Coronary artery (tissue), 2 donors: Measurements from ENCODE around the gene MYCBP2.

Experiments
- DNase-seq: peaks from one replicate; pipeline ENCODE4 v3.0.0-alpha.2; 2017; ENCODE audit warnings: low spot score
- H3K27ac ChIP-seq, 2 donors: fragments of 200-600 bp; sonication (generic); one replicate each; pipeline ENCODE4 v1.5.1; 2016 to 2019
- H3K4me3 ChIP-seq: fragments of 200-600 bp; sonication (generic); 2 replicates; pipeline ENCODE4 v1.5.1; 2016; ENCODE audit warnings: mild to moderate bottlenecking, moderate library complexity
- CTCF ChIP-seq: fragments of 200-600 bp; sonication (generic); IDR thresholded peaks from one replicate; pipeline ENCODE4 v1.5.1; 2019; ENCODE audit warnings: antibody characterized with exemption

Gene MYCBP2

GRCh38 chr13:77042566-77043177 is 284.2 kb downstream of the MYCBP2 start:
- DNase-seq, result no peak
- TF ChIP-seq CTCF, result no peak
- Histone ChIP-seq H3K27ac (no peak overlapping the region), H3K4me3 (no peak overlapping the region)

GRCh38 chr13:77040835-77041234 is 286.1 kb downstream of the MYCBP2 start:
- no peak for DNase-seq

GRCh38 chr13:77040076-77040475 is 286.8 kb downstream of the MYCBP2 start:
- no peak for DNase-seq
- Histone ChIP-seq H3K4me3 (no peak overlapping the region), H3K27ac (no peak overlapping the region)
- no peak for TF ChIP-seq CTCF

More at GRCh38 chr13:77040835-77041234, 286.1 kb downstream of the MYCBP2 start:
- Histone ChIP-seq H3K4me3 (no peak overlapping the region), H3K27ac (no peak overlapping the region)
- no peak for TF ChIP-seq CTCF

GRCh38 chr13:77038907-77039480 is 287.9 kb downstream of the MYCBP2 start:
- no peak for TF ChIP-seq CTCF
- DNase-seq, result no peak
- Histone ChIP-seq H3K27ac (no peak overlapping the region), H3K4me3 (no peak overlapping the region)

GRCh38 chr13:77036279-77036678 is 290.6 kb downstream of the MYCBP2 start:
- Histone ChIP-seq H3K27ac (no peak overlapping the region), H3K4me3 (no peak overlapping the region)
- no peak for DNase-seq
- no peak for TF ChIP-seq CTCF

- TF ChIP-seq CTCF, result no peak
- H3K4me3 ChIP-seq, result no peak overlapping the region
- DNase-seq, result no peak
- H3K27ac ChIP-seq, result no peak overlapping the region
These were observed 292.0 kb downstream of the MYCBP2 start for GRCh38 chr13:77034881-77035280.

GRCh38 chr13:77033717-77034302 is 293.1 kb downstream of the MYCBP2 start:
- no peak for TF ChIP-seq CTCF
- Histone ChIP-seq H3K27ac (no peak overlapping the region), H3K4me3 (no peak overlapping the region)
- DNase-seq, result no peak
